ENCODE results near the gene CHPF.

The CHPF gene

DNA sequence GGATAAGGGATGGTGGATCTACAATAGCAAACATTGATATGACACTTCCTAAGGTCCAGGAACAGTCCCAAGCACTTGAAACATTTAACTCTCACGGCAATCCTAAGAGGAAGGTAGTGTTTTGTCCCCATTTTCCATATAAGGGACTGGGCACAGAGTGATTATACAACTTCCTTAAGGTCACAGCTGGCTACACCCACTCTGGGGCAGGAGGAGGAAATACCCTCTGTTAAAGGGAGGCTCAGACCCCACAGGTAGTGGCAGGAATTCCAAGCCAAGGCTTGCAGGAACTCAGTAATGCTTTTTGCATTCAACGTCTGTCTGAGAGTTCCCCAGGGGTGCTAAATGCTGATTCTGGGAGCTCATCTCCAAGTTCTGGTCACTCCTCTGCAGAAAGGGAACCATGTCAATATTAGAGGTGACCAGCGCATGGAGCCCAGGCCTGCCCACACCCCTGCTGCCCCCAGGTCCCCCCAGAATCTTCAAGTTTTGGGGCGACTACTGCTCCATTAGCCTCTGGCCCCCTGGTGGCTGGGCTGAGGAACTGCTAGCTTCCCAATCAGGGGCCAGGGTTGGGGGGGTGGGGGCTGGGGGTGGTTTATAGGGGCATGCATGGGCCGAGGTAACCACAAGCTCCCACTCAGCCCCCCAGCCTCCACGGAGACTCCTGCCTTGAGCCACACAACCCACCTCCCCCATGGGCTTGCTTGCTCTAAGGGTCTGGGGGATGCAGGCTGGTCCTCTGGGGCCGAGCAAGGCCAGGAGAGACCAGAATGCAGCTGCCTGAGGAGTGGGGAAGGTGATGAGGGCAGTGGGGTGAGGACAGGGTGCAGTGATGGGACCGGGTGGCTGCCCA lies 16.7 kb upstream of the CHPF start:
- peaks cover 34% of the 10 kb centered on the region for H3K4me1 ChIP-seq (ENCODE audit: insufficient read depth, insufficient read length)
- DNase-seq (ENCODE audit: low read depth, low spot score): no peak
- no peaks in the 10 kb centered on the region for H3K9me3 ChIP-seq (ENCODE audit: insufficient read depth, low read length)
- H3K9ac ChIP-seq (ENCODE audit: insufficient read length, low read depth): no peak overlapping the region
- no peaks in the 10 kb centered on the region for H3K27me3 ChIP-seq (ENCODE audit: insufficient read depth, insufficient read length)
- peaks cover 85% of the 10 kb centered on the region for H3K36me3 ChIP-seq (ENCODE audit: insufficient read depth, insufficient read length, low read length)
- H3K4me3 ChIP-seq (ENCODE audit: insufficient read length, low read depth): no peak overlapping the region
- TF ChIP-seq YY1 (IDR thresholded peaks at IDR 0.05; ENCODE audit: insufficient read depth, insufficient read length) (no peak), SUZ12 (IDR thresholded peaks at IDR 0.05; ENCODE audit: extremely low read depth, insufficient read depth, insufficient read length) (no peak), ZNF274 (IDR thresholded peaks at IDR 0.05; ENCODE audit: low read depth, low read length) (no peak)

DNA sequence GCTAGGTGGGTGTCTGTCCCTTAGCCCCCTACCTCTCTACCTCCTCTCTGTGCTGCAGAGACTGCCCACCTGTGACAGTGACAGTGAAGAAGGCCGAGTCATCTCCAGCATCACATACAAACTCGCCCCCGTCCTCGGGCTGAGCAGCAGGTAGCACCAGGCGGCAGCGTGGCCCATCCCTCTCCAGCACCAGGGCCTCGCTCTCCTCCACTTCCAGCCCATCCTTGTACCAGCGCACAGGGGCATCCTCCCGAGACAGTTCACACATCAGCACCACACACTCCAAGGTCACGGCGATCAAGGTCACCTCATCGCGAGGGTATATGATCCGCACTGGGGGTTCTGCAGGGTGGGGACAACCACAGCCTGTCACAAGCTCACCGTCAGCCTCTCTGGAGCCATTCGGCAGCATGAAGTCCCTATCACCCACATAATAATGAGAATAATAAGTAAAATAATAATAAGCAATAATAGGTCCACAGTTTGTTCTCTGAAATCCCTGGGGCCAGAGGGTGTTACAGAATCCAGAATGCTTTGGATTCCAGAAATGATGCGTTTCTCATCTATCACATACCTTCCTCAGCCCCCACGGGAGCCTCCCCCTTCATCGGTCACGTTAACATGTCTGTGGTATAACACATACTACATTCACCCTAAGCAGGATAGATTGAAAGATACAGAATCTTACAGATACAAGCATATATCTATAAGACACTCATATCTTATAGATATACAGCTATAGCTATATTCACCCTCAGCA lies 15.7 kb upstream of the CHPF start:
- Histone ChIP-seq H3K4me1 (ENCODE audit: insufficient read depth, insufficient read length) (peaks cover 28% of the 10 kb centered on the region), H3K9me3 (ENCODE audit: insufficient read depth, low read length) (no peaks in the 10 kb centered on the region), H3K27me3 (ENCODE audit: insufficient read depth, insufficient read length) (no peaks in the 10 kb centered on the region), H3K4me3 (ENCODE audit: insufficient read length, low read depth) (no peak overlapping the region), H3K36me3 (ENCODE audit: insufficient read depth, insufficient read length, low read length) (peaks cover 84% of the 10 kb centered on the region), H3K9ac (ENCODE audit: insufficient read length, low read depth) (no peak overlapping the region)
- no peak for TF ChIP-seq YY1 (IDR thresholded peaks at IDR 0.05; ENCODE audit: insufficient read depth, insufficient read length)
- TF ChIP-seq ZNF274 (IDR thresholded peaks at IDR 0.05; ENCODE audit: low read depth, low read length): no peak
- TF ChIP-seq SUZ12 (IDR thresholded peaks at IDR 0.05; ENCODE audit: extremely low read depth, insufficient read depth, insufficient read length): no peak
- DNase-seq (ENCODE audit: low read depth, low spot score): no peak

DNA sequence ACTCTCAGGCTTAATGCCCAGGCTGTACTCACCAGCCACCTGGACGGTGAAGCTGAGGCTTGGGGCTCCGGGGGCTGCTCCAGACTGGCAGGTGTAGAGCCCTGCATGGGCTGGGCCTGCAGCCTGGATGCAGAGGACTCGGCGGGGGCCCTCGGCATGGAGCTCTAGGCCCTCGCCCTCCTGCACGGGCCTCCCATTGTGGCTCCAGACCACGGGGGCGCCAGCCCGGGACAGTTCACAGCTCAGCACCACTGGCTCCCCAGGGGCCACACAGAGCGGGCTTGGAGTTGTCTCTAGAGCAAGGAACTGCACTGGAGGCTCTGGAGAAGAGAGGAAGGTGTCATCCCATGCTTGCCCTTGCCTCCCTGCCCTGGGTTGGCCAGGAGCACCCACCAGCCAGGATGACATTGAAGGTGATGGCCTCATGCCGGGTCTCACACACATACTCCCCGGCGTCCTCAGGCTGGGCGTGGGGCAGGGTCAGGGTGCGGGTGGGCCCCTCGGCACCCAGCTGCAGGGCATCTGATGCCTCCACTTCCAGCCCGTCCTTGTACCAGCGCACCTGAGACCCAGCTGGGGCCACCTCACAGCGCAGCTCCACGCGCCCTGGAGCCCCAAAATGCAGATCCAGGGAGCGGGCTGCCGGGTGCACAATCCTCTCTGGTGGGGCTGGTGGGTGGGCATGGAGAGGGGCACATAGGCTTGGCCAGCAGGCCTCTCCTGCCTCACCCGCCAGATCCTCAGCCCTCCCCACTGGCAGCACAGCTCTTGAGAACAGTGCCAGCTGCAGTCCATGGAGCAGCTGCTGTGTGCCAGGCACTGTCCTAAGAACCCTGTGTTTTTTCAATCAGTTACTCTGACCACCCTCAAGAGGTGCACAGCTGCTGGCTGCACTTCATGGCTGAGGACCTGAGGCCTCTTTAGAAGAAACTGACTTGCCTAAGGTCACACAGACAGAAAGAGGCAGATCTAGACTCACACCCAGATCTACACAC lies 14.5 kb upstream of the CHPF start:
- TF ChIP-seq YY1 (IDR thresholded peaks at IDR 0.05; ENCODE audit: insufficient read depth, insufficient read length): no peak
- no peak for TF ChIP-seq SUZ12 (IDR thresholded peaks at IDR 0.05; ENCODE audit: extremely low read depth, insufficient read depth, insufficient read length)
- no peak for TF ChIP-seq ZNF274 (IDR thresholded peaks at IDR 0.05; ENCODE audit: low read depth, low read length)
- Histone ChIP-seq H3K4me1 (ENCODE audit: insufficient read depth, insufficient read length) (peaks cover 20% of the 10 kb centered on the region), H3K4me3 (ENCODE audit: insufficient read length, low read depth) (no peak overlapping the region), H3K9ac (ENCODE audit: insufficient read length, low read depth) (no peak overlapping the region), H3K27me3 (ENCODE audit: insufficient read depth, insufficient read length) (peaks cover 6% of the 10 kb centered on the region), H3K9me3 (ENCODE audit: insufficient read depth, low read length) (no peaks in the 10 kb centered on the region), H3K36me3 (ENCODE audit: insufficient read depth, insufficient read length, low read length) (peaks cover 77% of the 10 kb centered on the region)
- no peak for DNase-seq (ENCODE audit: low read depth, low spot score)

DNA sequence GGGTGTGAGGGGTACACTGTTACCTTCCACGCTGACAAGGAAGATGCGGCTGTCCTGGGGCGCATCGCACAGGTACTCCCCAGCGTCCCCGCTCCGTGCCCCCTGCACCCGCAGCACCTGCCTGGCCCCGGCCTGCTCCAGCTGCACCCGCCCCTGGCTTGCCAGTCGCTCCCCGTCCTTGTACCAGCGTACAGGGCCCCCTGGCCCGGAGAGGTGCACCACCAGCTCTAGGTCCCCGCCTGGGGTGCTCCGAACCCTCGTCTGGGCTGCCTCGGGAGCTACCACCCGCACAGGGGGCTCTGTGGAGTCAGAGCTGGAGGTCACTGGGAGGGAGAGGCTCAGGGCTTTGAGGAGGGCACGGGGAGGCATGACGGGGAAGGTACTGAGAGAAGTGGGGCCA lies 13.7 kb upstream of the CHPF start:
- TF ChIP-seq SUZ12 (IDR thresholded peaks at IDR 0.05; ENCODE audit: extremely low read depth, insufficient read depth, insufficient read length) (no peak), ZNF274 (IDR thresholded peaks at IDR 0.05; ENCODE audit: low read depth, low read length) (no peak), YY1 (IDR thresholded peaks at IDR 0.05; ENCODE audit: insufficient read depth, insufficient read length) (no peak)

DNA sequence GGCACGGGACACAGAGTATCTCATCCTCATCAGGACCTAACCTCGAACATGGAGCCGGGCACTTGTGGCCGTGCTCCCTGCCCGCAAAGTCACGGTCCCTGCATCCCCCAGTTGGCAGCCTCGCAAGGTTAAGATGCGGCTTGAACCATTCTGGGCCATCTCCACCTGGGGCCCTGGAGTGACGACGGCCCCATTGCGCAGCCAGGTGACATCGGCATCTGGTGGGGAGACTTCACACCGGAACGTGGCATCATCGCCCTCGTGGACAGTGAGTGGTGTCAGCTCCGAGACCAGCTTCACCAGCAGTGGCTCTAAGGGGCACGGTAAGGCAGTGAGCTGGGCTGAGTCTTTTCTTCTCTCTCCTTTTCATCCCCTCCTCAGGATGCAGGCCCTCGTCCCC lies 12.8 kb upstream of the CHPF start:
- no peaks in the 10 kb centered on the region for H3K9me3 ChIP-seq (ENCODE audit: insufficient read depth, low read length)
- H3K27me3 ChIP-seq (ENCODE audit: insufficient read depth, insufficient read length): peaks cover 12% of the 10 kb centered on the region
- TF ChIP-seq ZNF274 (IDR thresholded peaks at IDR 0.05; ENCODE audit: low read depth, low read length) (no peak), SUZ12 (IDR thresholded peaks at IDR 0.05; ENCODE audit: extremely low read depth, insufficient read depth, insufficient read length) (no peak), YY1 (IDR thresholded peaks at IDR 0.05; ENCODE audit: insufficient read depth, insufficient read length) (no peak)
- no peak overlapping the region for H3K4me3 ChIP-seq (ENCODE audit: insufficient read length, low read depth)
- peaks cover 60% of the 10 kb centered on the region for H3K36me3 ChIP-seq (ENCODE audit: insufficient read depth, insufficient read length, low read length)
- DNase-seq (ENCODE audit: low read depth, low spot score): no peak
- H3K4me1 ChIP-seq (ENCODE audit: insufficient read depth, insufficient read length): peaks cover 16% of the 10 kb centered on the region
- H3K9ac ChIP-seq (ENCODE audit: insufficient read length, low read depth): no peak overlapping the region

More for the DNA sequence above, 13.7 kb upstream of the CHPF start:
- no peak overlapping the region for H3K9ac ChIP-seq (ENCODE audit: insufficient read length, low read depth)
- DNase-seq (ENCODE audit: low read depth, low spot score): no peak
- peaks cover 69% of the 10 kb centered on the region for H3K36me3 ChIP-seq (ENCODE audit: insufficient read depth, insufficient read length, low read length)
- H3K4me3 ChIP-seq (ENCODE audit: insufficient read length, low read depth): no peak overlapping the region
- peaks cover 12% of the 10 kb centered on the region for H3K27me3 ChIP-seq (ENCODE audit: insufficient read depth, insufficient read length)
- H3K4me1 ChIP-seq (ENCODE audit: insufficient read depth, insufficient read length): peaks cover 19% of the 10 kb centered on the region
- H3K9me3 ChIP-seq (ENCODE audit: insufficient read depth, low read length): no peaks in the 10 kb centered on the region

DNA sequence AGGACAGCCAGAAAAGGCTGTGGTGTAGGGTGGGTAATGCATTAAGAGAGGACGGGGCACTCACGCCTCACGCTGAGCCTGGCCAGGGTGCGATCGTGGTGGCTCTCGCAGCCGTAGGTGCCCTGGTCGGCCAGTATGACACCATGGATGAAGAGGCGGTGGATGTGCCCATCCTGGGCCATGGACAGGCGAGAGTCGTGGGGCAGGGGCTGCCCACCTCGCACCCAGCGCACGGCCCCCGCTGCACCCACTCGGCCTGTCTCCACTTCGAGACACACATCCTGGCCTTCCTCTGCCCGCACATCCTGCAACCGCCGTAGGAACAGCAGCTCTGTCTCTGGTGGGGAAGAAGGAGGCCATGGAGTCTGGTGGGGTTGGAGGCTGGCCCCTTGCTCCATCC lies 12.3 kb upstream of the CHPF start:
- H3K4me3 ChIP-seq (ENCODE audit: insufficient read length, low read depth): no peak overlapping the region
- no peak for DNase-seq (ENCODE audit: low read depth, low spot score)
- H3K36me3 ChIP-seq (ENCODE audit: insufficient read depth, insufficient read length, low read length): peaks cover 58% of the 10 kb centered on the region
- peaks cover 14% of the 10 kb centered on the region for H3K27me3 ChIP-seq (ENCODE audit: insufficient read depth, insufficient read length)
- no peaks in the 10 kb centered on the region for H3K9me3 ChIP-seq (ENCODE audit: insufficient read depth, low read length)
- H3K4me1 ChIP-seq (ENCODE audit: insufficient read depth, insufficient read length): peaks cover 15% of the 10 kb centered on the region
- H3K9ac ChIP-seq (ENCODE audit: insufficient read length, low read depth): no peak overlapping the region
- TF ChIP-seq ZNF274 (IDR thresholded peaks at IDR 0.05; ENCODE audit: low read depth, low read length): no peak
- TF ChIP-seq SUZ12 (IDR thresholded peaks at IDR 0.05; ENCODE audit: extremely low read depth, insufficient read depth, insufficient read length): no peak
- no peak for TF ChIP-seq YY1 (IDR thresholded peaks at IDR 0.05; ENCODE audit: insufficient read depth, insufficient read length)
